Uterus (tissue), 2 donors: Measurements from ENCODE around the gene CDH8.

ENCODE experiments used
- CTCF ChIP-seq, 4 experiments: fragments of 200-600 bp in 2 of 4; fragments of 450-650 bp in 2 of 4; sonication (generic) in 2 of 4; IDR thresholded peaks; one replicate each; pipeline ENCODE4 v1.5.1; 2016 to 2019; ENCODE audit warnings: antibody characterized with exemption in 4 of 4, mild to moderate bottlenecking in 2 of 4, moderate library complexity in 1 of 4
- POLR2A ChIP-seq, 2 donors: fragments of 450-650 bp; IDR thresholded peaks; one replicate each; pipeline ENCODE4 v1.6.1; 2016; ENCODE audit warnings: antibody characterized with exemption in 2 of 2, mild to moderate bottlenecking in 1 of 2, moderate library complexity in 1 of 2

DNA sequence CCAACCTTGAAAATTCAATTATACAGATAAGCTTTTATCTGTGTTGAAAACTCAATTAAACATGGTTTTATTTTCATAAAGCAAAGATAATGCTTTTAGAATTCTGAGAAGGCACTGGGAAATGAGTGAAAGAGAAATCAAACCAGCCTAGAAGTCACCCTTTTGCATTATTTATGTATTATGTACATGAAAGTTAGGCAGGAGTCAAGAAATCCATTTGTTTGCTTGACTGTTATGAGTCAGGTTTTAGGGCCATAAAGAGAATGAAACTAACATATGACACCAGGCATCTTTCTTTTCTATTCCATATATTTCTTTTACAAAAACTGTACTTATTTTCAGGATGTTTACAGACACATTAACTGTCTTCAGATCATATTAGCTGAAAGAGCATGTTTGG lies 23.3 kb upstream of the CDH8 start:
- TF ChIP-seq CTCF (IDR thresholded peaks at IDR 0.05), result no peak
- no peak for TF ChIP-seq POLR2A (IDR thresholded peaks at IDR 0.05)
